ENCODE results near the gene BTN1A1.

DNA sequence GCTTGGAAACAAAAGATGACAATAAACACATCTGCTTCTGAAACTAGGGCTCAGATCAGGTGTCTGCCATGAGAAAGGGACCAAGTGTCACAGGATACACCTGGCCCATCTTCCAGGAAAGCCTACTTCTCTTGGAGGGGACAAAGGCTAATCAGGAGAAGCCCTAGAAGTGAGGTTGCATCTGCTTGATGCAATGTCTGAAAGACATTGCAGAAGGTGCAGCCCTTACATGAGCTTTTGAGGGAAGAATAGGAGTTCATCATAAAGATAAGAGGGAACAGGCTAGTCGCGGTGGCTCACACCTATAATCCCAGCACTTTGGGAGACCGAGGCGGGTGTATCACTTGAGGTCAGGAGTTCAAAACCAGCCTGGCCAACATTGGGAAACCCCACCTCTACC, 2.5 kb upstream of the BTN1A1 start:
- TF ChIP-seq POLR2A (IDR thresholded peaks at IDR 0.05) (no peak), CTCF (IDR thresholded peaks at IDR 0.05) (no peak)
